B cell (primary cell): ENCODE results near the gene RET. TPM values are rescaled to one million over a fixed set of nuclear protein-coding genes. Genes with fewer than 3 reads are reported as not detected.

Experiments used
- ATAC-seq: fragments of 200-7000 bp; cut with Tn5 transposase; one replicate; pipeline ENCODE4 v1.10.0; 2021; ENCODE audit warnings: low read depth, mild to moderate bottlenecking, moderate number of reproducible peaks, moderate library complexity
- CTCF ChIA-PET: fragments of 350-600 bp; sonication (Branson Sonifier 250); formaldehyde crosslinking; loops from one replicate; lab custom pipeline; 2021; ENCODE audit warnings: antibody characterized with exemption, inconsistent platforms; lab: Charles Lee
- POLR2A ChIA-PET: fragments of 350-600 bp; sonication (Branson Sonifier 250); formaldehyde crosslinking; loops from one replicate; lab custom pipeline; 2021; ENCODE audit warnings: antibody characterized with exemption; lab: Charles Lee
- DNase-seq: peaks from one replicate; pipeline ENCODE4 v3.0.0; 2013
- H2AFZ ChIP-seq: 2 replicates; pipeline ENCODE4 v1.6.1; 2012; ENCODE audit warnings: mild to moderate bottlenecking, low read depth, low read length; ENCODE audit not compliant: insufficient read depth, poor library complexity, severe bottlenecking
- H3K27ac ChIP-seq, 2 donors: 1 replicate in 1 of 2; 2 replicates in 1 of 2; pipeline ENCODE4 v1.5.1; 2012 to 2013; ENCODE audit warnings: low read length in 2 of 2, mild to moderate bottlenecking in 2 of 2, moderate library complexity in 1 of 2
- H3K27me3 ChIP-seq, 4 experiments: fragments of 200-600 bp in 1 of 4; sonication (generic) in 1 of 4; replicated peaks in 1 of 4; 1 replicate in 2 of 4; 2 replicates in 2 of 4; pipeline versions ENCODE4 v1.6.1 to v1.7.0; 2013 to 2016; ENCODE audit warnings: low read length in 3 of 4, mild to moderate bottlenecking in 2 of 4, mixed read lengths in 1 of 4, moderate library complexity in 1 of 4; ENCODE audit not compliant: insufficient read depth in 4 of 4, control insufficient read depth in 3 of 4; ENCODE audit errors: control extremely low read depth in 1 of 4
- H3K36me3 ChIP-seq, 2 experiments: replicated peaks in 1 of 2; 1 replicate in 1 of 2; 2 replicates in 1 of 2; pipeline versions ENCODE4 v1.6.1 to v1.7.1; 2013; ENCODE audit warnings: low read length in 1 of 2; ENCODE audit not compliant: insufficient read depth in 2 of 2, control insufficient read depth in 1 of 2; ENCODE audit errors: control extremely low read depth in 1 of 2, extremely low read depth in 1 of 2
- H3K4me1 ChIP-seq, 2 donors: fragments of 200-600 bp in 1 of 2; sonication (generic) in 1 of 2; 1 replicate in 1 of 2; 2 replicates in 1 of 2; pipeline versions ENCODE4 v1.5.1 to v1.6.1; 2013 to 2017; ENCODE audit warnings: low read length in 2 of 2; ENCODE audit not compliant: control insufficient read depth in 2 of 2, insufficient read depth in 2 of 2
- H3K4me2 ChIP-seq: replicated peaks from 2 replicates; pipeline ENCODE3; 2012; ENCODE audit warnings: mild to moderate bottlenecking, low read depth, low read length; ENCODE audit not compliant: poor library complexity, severe bottlenecking
- H3K4me3 ChIP-seq, 5 experiments: fragments of 200-600 bp in 1 of 5; sonication (generic) in 1 of 5; 1 replicate in 3 of 5; 2 replicates in 2 of 5; pipeline versions ENCODE4 v1.5.1 to v1.7.0; 2011 to 2016; ENCODE audit warnings: low read length in 4 of 5, mild to moderate bottlenecking in 4 of 5, low read depth in 2 of 5, control low read depth in 1 of 5, moderate library complexity in 1 of 5; ENCODE audit not compliant: insufficient read depth in 1 of 5; ENCODE audit errors: control extremely low read depth in 1 of 5, extremely low read depth in 1 of 5
- H3K79me2 ChIP-seq: fragments of 200-600 bp; sonication (generic); one replicate; pipeline ENCODE4 v1.6.0; 2016; ENCODE audit warnings: low read length; ENCODE audit not compliant: control insufficient read depth, insufficient read depth
- H3K9ac ChIP-seq: fragments of 200-600 bp; sonication (generic); 2 replicates; pipeline ENCODE4 v1.6.1; 2017; ENCODE audit warnings: mild to moderate bottlenecking, low read length, moderate library complexity
- H3K9me3 ChIP-seq, 3 donors: one replicate each; pipeline versions ENCODE4 v1.6.1 to v1.7.1; 2013; ENCODE audit warnings: low read length in 2 of 3; ENCODE audit not compliant: control insufficient read depth in 2 of 3, insufficient read depth in 1 of 3; ENCODE audit errors: control extremely low read depth in 1 of 3
- H4K20me1 ChIP-seq: 2 replicates; pipeline ENCODE4 v1.6.0; 2012; ENCODE audit warnings: mild to moderate bottlenecking, low read length; ENCODE audit not compliant: insufficient read depth, control insufficient read depth, poor library complexity, severe bottlenecking
- H3K27ac Mint-ChIP-seq: one replicate; pipeline ENCODE4 v1.8.0; 2021; ENCODE audit warnings: mixed read lengths
- H3K27me3 Mint-ChIP-seq: one replicate; pipeline ENCODE4 v1.8.0; 2021; ENCODE audit warnings: mixed read lengths
- H3K4me1 Mint-ChIP-seq: one replicate; pipeline ENCODE4 v1.8.0; 2021; ENCODE audit warnings: mixed read lengths
- H3K4me3 Mint-ChIP-seq: one replicate; pipeline ENCODE4 v1.8.0; 2021; ENCODE audit warnings: mixed read lengths
- H3K9me3 Mint-ChIP-seq: one replicate; pipeline ENCODE4 v1.8.0; 2022; ENCODE audit warnings: mixed read lengths; ENCODE audit not compliant: insufficient read depth
- EZH2 ChIP-seq: IDR thresholded peaks from 2 replicates; pipeline ENCODE4 v1.6.1; 2012; ENCODE audit warnings: borderline replicate concordance, low read depth, mild to moderate bottlenecking, moderate library complexity, low read length; ENCODE audit not compliant: insufficient read depth, poor library complexity, severe bottlenecking
- whole genome bisulfite sequencing: methylation state at CpG from one replicate; pipeline ENCODE4 v1.1.5; 2013; ENCODE audit warnings: missing lambda C conversion rate; ENCODE audit not compliant: insufficient coverage; 5-methylcytosine and 5-hydroxymethylcytosine counted together
- intact Hi-C: fragments of 100-400 bp; cut with micrococcal nuclease; formaldehyde crosslinking; loops from one replicate; pipeline ENCODE4 v1.10.0; 2022
- polyA plus RNA-seq: library from polyadenylated mRNA; depleted of rRNA; stranded (reverse); fragments of >200 nt; gene quantifications from 2 replicates; pipeline ENCODE4 v1.2.3, GENCODE V29; 2012
- total RNA-seq, 2 donors: library from RNA; stranded (reverse); fragments of 120-200 nt in 1 of 2; gene quantifications; 1 replicate in 1 of 2; 2 replicates in 1 of 2; pipeline versions ENCODE4 v1.2.3 to v1.2.4, GENCODE V29; 2013 to 2022
- TF ChIP-seq, protein P1 (sequence below): fragments of 200-600 bp; IDR thresholded peaks from one replicate; pipeline ENCODE4 v1.8.0; 2022; ENCODE audit warnings: antibody characterized with exemption, mild to moderate bottlenecking

The RET gene
- total and polyA plus RNA-seq, 2 donors (not counting 1 experiment from before 2014, with no cell fraction given): 0.16 to 0.27 TPM

DNA sequence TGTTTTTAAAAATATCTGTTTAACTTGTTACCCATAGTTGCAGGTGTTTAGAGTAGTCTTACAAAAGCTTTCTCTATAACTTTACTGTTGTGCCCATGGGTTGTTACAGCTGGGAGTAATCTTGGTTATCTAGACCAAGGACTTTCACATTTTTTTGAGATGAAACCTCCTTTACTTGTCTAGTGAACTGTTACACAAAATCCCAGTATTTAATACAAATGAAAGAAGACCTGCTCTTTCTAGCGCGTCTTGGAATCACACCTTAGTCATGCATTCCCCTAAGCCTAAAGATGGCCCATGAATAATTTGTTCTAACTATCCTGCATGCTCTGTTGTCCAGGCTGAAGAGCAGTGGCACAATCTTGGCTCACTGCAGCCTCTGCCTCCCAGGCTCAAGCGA is 99.4 kb downstream of the RET start:
- Histone ChIP-seq H3K4me3 (no peak overlapping the region), H3K27ac (no peak overlapping the region), H2AFZ (no peak overlapping the region), H3K79me2 (no peaks in the 10 kb centered on the region), H3K9ac (no peak overlapping the region), H3K4me1 (no peaks in the 10 kb centered on the region), H4K20me1 (no peaks in the 10 kb centered on the region), H3K36me3 (peaks cover 3 to 53% of the 10 kb centered on the region in 2 experiments), H3K9me3 (peaks cover 5 to 9% (median 8%) of the 10 kb centered on the region in 3 donors), H3K27me3 (no peaks in the 10 kb centered on the region), H3K4me2 (no peak overlapping the region)
- no peak for DNase-seq
- WGBS: 96% methylated on average over 2 of the region's 3 CpGs
- ChIA-PET POLR2A (no interaction called here), CTCF (no interaction called here)
- Mint-ChIP-seq H3K4me3 (no peak overlapping the region), H3K4me1 (no peaks in the 10 kb centered on the region), H3K9me3 (peaks cover 8% of the 10 kb centered on the region), H3K27me3 (no peaks in the 10 kb centered on the region), H3K27ac (no peak overlapping the region)
- ATAC-seq: no peak
- TF ChIP-seq, protein P1, sequence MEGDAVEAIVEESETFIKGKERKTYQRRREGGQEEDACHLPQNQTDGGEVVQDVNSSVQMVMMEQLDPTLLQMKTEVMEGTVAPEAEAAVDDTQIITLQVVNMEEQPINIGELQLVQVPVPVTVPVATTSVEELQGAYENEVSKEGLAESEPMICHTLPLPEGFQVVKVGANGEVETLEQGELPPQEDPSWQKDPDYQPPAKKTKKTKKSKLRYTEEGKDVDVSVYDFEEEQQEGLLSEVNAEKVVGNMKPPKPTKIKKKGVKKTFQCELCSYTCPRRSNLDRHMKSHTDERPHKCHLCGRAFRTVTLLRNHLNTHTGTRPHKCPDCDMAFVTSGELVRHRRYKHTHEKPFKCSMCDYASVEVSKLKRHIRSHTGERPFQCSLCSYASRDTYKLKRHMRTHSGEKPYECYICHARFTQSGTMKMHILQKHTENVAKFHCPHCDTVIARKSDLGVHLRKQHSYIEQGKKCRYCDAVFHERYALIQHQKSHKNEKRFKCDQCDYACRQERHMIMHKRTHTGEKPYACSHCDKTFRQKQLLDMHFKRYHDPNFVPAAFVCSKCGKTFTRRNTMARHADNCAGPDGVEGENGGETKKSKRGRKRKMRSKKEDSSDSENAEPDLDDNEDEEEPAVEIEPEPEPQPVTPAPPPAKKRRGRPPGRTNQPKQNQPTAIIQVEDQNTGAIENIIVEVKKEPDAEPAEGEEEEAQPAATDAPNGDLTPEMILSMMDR: no peak
- TF ChIP-seq EZH2: no peak
- intact Hi-C loops: no loop called here

DNA sequence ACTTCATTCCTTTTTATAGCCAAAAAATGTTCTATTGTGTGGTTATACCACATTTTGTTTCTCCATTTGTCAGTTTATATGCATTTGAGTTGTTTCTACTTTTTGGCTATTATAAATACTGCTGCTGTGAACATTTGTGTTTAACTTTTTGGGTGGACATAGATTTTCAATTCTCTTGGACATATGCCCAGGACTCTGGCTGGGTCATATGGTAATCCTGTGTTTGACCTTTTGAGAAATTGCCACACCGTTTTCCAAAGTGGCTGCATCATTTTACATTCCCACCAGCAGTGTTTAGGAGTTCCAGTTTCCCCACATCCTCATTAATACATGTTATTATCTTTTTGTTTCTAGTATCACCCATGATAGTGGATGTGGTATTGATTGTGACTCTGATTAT is 100.7 kb downstream of the RET start:
- Histone ChIP-seq H3K36me3 (peaks cover 3 to 55% of the 10 kb centered on the region in 2 experiments), H4K20me1 (no peaks in the 10 kb centered on the region), H3K27me3 (no peaks in the 10 kb centered on the region), H3K9me3 (peaks cover 5 to 9% (median 8%) of the 10 kb centered on the region in 3 donors), H3K4me1 (no peaks in the 10 kb centered on the region), H3K27ac (no peak overlapping the region), H3K79me2 (no peaks in the 10 kb centered on the region), H3K4me3 (no peak overlapping the region), H2AFZ (no peak overlapping the region), H3K4me2 (no peak overlapping the region), H3K9ac (no peak overlapping the region)
- Mint-ChIP-seq H3K9me3 (peaks cover 8% of the 10 kb centered on the region), H3K4me1 (no peaks in the 10 kb centered on the region), H3K4me3 (no peak overlapping the region), H3K27ac (no peak overlapping the region), H3K27me3 (no peaks in the 10 kb centered on the region)
- intact Hi-C loops: no loop called here
- WGBS: no CpG with 5 or more reads among the region's 1 CpG
- no peak for ATAC-seq
- CTCF ChIA-PET: no interaction called here
- TF ChIP-seq, protein P1: no peak
- no peak for TF ChIP-seq EZH2
- no peak for DNase-seq
- POLR2A ChIA-PET: no interaction called here

Other genes with a start within 250 kb of the RET start
- gene CSGALNACT2, start 61.4 kb downstream of the RET start, total RNA-seq: 24.0 and 25.0 TPM in 2 replicates
- 10.9 and 22.5 TPM in 2 replicates for gene CSGALNACT2, start 61.4 kb downstream of the RET start, polyA plus RNA-seq
- 2.3 and 3.1 TPM in 2 replicates for gene RASGEF1A, start 190.0 kb downstream of the RET start, total RNA-seq
- gene RASGEF1A, start 190.0 kb downstream of the RET start, polyA plus RNA-seq: 2.2 and 2.4 TPM in 2 replicates